NT2/D1 (cell line): ENCODE data around the gene LARP4B.

ENCODE experiments used
- SUZ12 ChIP-seq: IDR thresholded peaks from 2 replicates; pipeline ENCODE4 v1.6.1; 2011; ENCODE audit not compliant: insufficient read length, insufficient read depth; ENCODE audit errors: extremely low read depth
- YY1 ChIP-seq: IDR thresholded peaks from 2 replicates; pipeline ENCODE4 v1.6.1; 2011; ENCODE audit not compliant: insufficient read length, insufficient read depth

DNA sequence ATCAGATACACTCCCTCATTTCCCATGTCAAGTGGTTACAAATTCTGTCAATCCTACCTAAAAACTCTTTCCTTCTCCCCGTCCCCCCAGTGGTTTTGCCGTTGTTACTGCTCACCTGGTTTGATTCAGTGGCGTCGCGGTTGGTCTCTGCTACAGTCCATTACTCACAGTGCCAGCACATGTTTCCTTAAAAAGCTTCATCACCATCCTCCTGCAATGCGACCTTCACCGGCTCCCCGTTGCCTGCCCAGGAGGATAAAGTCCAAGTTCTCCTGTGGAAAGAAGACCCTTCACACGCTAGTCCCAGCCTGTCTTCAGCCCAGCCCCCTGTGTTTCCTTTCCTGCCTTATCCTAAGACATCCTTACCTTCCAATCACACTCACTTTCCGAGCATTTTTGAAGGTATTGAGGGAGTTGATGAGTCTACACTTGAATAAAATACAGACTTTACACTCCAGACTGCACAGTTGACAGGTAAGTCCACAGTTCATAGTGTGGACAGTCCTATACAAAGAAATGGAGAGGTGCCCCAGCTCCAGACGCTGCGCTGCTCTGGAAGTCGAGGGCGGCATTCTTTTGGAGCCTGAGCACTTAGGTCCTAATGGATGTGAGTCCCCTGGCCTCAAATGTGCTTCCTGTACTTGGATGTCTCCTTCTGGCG, 3.4 kb upstream of the LARP4B start:
- TF ChIP-seq YY1 (no peak), SUZ12 (no peak)
